B cell (primary cell): ENCODE results near the gene TBATA. TPM values are rescaled to one million over a fixed set of nuclear protein-coding genes. Genes with fewer than 3 reads are reported as not detected.

Source experiments
- ATAC-seq: fragments of 200-7000 bp; cut with Tn5 transposase; one replicate; pipeline ENCODE4 v1.10.0; 2021; ENCODE audit warnings: low read depth, mild to moderate bottlenecking, moderate number of reproducible peaks, moderate library complexity
- CTCF ChIA-PET: fragments of 350-600 bp; sonication (Branson Sonifier 250); formaldehyde crosslinking; loops from one replicate; lab custom pipeline; 2021; ENCODE audit warnings: antibody characterized with exemption, inconsistent platforms; lab: Charles Lee
- POLR2A ChIA-PET: fragments of 350-600 bp; sonication (Branson Sonifier 250); formaldehyde crosslinking; loops from one replicate; lab custom pipeline; 2021; ENCODE audit warnings: antibody characterized with exemption; lab: Charles Lee
- DNase-seq: peaks from one replicate; pipeline ENCODE4 v3.0.0; 2013
- H2AFZ ChIP-seq: 2 replicates; pipeline ENCODE4 v1.6.1; 2012; ENCODE audit warnings: mild to moderate bottlenecking, low read depth, low read length; ENCODE audit not compliant: insufficient read depth, poor library complexity, severe bottlenecking
- H3K27ac ChIP-seq, 2 donors: 1 replicate in 1 of 2; 2 replicates in 1 of 2; pipeline ENCODE4 v1.5.1; 2012 to 2013; ENCODE audit warnings: low read length in 2 of 2, mild to moderate bottlenecking in 2 of 2, moderate library complexity in 1 of 2
- H3K27me3 ChIP-seq, 4 experiments: fragments of 200-600 bp in 1 of 4; sonication (generic) in 1 of 4; replicated peaks in 1 of 4; 1 replicate in 2 of 4; 2 replicates in 2 of 4; pipeline versions ENCODE4 v1.6.1 to v1.7.0; 2013 to 2016; ENCODE audit warnings: low read length in 3 of 4, mild to moderate bottlenecking in 2 of 4, mixed read lengths in 1 of 4, moderate library complexity in 1 of 4; ENCODE audit not compliant: insufficient read depth in 4 of 4, control insufficient read depth in 3 of 4; ENCODE audit errors: control extremely low read depth in 1 of 4
- H3K36me3 ChIP-seq, 2 experiments: replicated peaks in 1 of 2; 1 replicate in 1 of 2; 2 replicates in 1 of 2; pipeline versions ENCODE4 v1.6.1 to v1.7.1; 2013; ENCODE audit warnings: low read length in 1 of 2; ENCODE audit not compliant: insufficient read depth in 2 of 2, control insufficient read depth in 1 of 2; ENCODE audit errors: control extremely low read depth in 1 of 2, extremely low read depth in 1 of 2
- H3K4me1 ChIP-seq, 2 donors: fragments of 200-600 bp in 1 of 2; sonication (generic) in 1 of 2; 1 replicate in 1 of 2; 2 replicates in 1 of 2; pipeline versions ENCODE4 v1.5.1 to v1.6.1; 2013 to 2017; ENCODE audit warnings: low read length in 2 of 2; ENCODE audit not compliant: control insufficient read depth in 2 of 2, insufficient read depth in 2 of 2
- H3K4me2 ChIP-seq: replicated peaks from 2 replicates; pipeline ENCODE3; 2012; ENCODE audit warnings: mild to moderate bottlenecking, low read depth, low read length; ENCODE audit not compliant: poor library complexity, severe bottlenecking
- H3K4me3 ChIP-seq, 5 experiments: fragments of 200-600 bp in 1 of 5; sonication (generic) in 1 of 5; 1 replicate in 3 of 5; 2 replicates in 2 of 5; pipeline versions ENCODE4 v1.5.1 to v1.7.0; 2011 to 2016; ENCODE audit warnings: low read length in 4 of 5, mild to moderate bottlenecking in 4 of 5, low read depth in 2 of 5, control low read depth in 1 of 5, moderate library complexity in 1 of 5; ENCODE audit not compliant: insufficient read depth in 1 of 5; ENCODE audit errors: control extremely low read depth in 1 of 5, extremely low read depth in 1 of 5
- H3K79me2 ChIP-seq: fragments of 200-600 bp; sonication (generic); one replicate; pipeline ENCODE4 v1.6.0; 2016; ENCODE audit warnings: low read length; ENCODE audit not compliant: control insufficient read depth, insufficient read depth
- H3K9ac ChIP-seq: fragments of 200-600 bp; sonication (generic); 2 replicates; pipeline ENCODE4 v1.6.1; 2017; ENCODE audit warnings: mild to moderate bottlenecking, low read length, moderate library complexity
- H3K9me3 ChIP-seq, 3 donors: one replicate each; pipeline versions ENCODE4 v1.6.1 to v1.7.1; 2013; ENCODE audit warnings: low read length in 2 of 3; ENCODE audit not compliant: control insufficient read depth in 2 of 3, insufficient read depth in 1 of 3; ENCODE audit errors: control extremely low read depth in 1 of 3
- H4K20me1 ChIP-seq: 2 replicates; pipeline ENCODE4 v1.6.0; 2012; ENCODE audit warnings: mild to moderate bottlenecking, low read length; ENCODE audit not compliant: insufficient read depth, control insufficient read depth, poor library complexity, severe bottlenecking
- H3K27ac Mint-ChIP-seq: one replicate; pipeline ENCODE4 v1.8.0; 2021; ENCODE audit warnings: mixed read lengths
- H3K27me3 Mint-ChIP-seq: one replicate; pipeline ENCODE4 v1.8.0; 2021; ENCODE audit warnings: mixed read lengths
- H3K4me1 Mint-ChIP-seq: one replicate; pipeline ENCODE4 v1.8.0; 2021; ENCODE audit warnings: mixed read lengths
- H3K4me3 Mint-ChIP-seq: one replicate; pipeline ENCODE4 v1.8.0; 2021; ENCODE audit warnings: mixed read lengths
- H3K9me3 Mint-ChIP-seq: one replicate; pipeline ENCODE4 v1.8.0; 2022; ENCODE audit warnings: mixed read lengths; ENCODE audit not compliant: insufficient read depth
- EZH2 ChIP-seq: IDR thresholded peaks from 2 replicates; pipeline ENCODE4 v1.6.1; 2012; ENCODE audit warnings: borderline replicate concordance, low read depth, mild to moderate bottlenecking, moderate library complexity, low read length; ENCODE audit not compliant: insufficient read depth, poor library complexity, severe bottlenecking
- WGBS: methylation state at CpG from one replicate; pipeline ENCODE4 v1.1.5; 2013; ENCODE audit warnings: missing lambda C conversion rate; ENCODE audit not compliant: insufficient coverage; 5-methylcytosine and 5-hydroxymethylcytosine counted together
- intact Hi-C: fragments of 100-400 bp; cut with micrococcal nuclease; formaldehyde crosslinking; loops from one replicate; pipeline ENCODE4 v1.10.0; 2022
- polyA plus RNA-seq: library from polyadenylated mRNA; depleted of rRNA; stranded (reverse); fragments of >200 nt; gene quantifications from 2 replicates; pipeline ENCODE4 v1.2.3, GENCODE V29; 2012
- total RNA-seq, 2 donors: library from RNA; stranded (reverse); fragments of 120-200 nt in 1 of 2; gene quantifications; 1 replicate in 1 of 2; 2 replicates in 1 of 2; pipeline versions ENCODE4 v1.2.3 to v1.2.4, GENCODE V29; 2013 to 2022
- TF ChIP-seq, protein P1 (sequence below): fragments of 200-600 bp; IDR thresholded peaks from one replicate; pipeline ENCODE4 v1.8.0; 2022; ENCODE audit warnings: antibody characterized with exemption, mild to moderate bottlenecking

TBATA gene
- total and polyA plus RNA-seq, 2 donors (not counting 1 experiment from before 2014, with no cell fraction given) = not detected

DNA sequence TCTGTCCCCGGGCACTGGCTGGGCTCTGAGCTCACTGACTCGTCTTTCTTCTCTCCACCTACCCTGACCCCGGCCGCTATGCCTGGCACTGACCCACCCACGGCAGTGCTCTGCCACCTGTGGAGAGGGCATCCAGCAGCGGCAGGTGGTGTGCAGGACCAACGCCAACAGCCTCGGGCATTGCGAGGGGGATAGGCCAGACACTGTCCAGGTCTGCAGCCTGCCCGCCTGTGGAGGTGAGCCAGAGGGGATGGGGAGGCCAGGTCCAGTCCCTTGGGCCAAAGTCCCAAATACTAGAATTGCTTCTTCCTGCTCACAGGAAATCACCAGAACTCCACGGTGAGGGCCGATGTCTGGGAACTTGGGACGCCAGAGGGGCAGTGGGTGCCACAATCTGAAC lies 27.3 kb downstream of the TBATA start:
- Mint-ChIP-seq H3K27ac (no peak overlapping the region), H3K4me1 (no peaks in the 10 kb centered on the region), H3K9me3 (no peaks in the 10 kb centered on the region), H3K4me3 (no peak overlapping the region), H3K27me3 (peaks cover 4% of the 10 kb centered on the region)
- Histone ChIP-seq H3K79me2 (no peaks in the 10 kb centered on the region), H4K20me1 (no peaks in the 10 kb centered on the region), H3K27me3 (no peaks in the 10 kb centered on the region), H3K4me1 (no peaks in the 10 kb centered on the region), H3K4me3 (no peak overlapping the region), H3K36me3 (no peaks in the 10 kb centered on the region), H3K27ac (no peak overlapping the region), H3K9me3 (no peaks in the 10 kb centered on the region), H3K9ac (no peak overlapping the region), H2AFZ (no peak overlapping the region), H3K4me2 (no peak overlapping the region)
- 96% methylated on average over 10 of the region's 13 CpGs for WGBS
- ChIA-PET POLR2A (no interaction called here), CTCF (interaction anchor here (1.0 to 8.8 kb wide), 7 partner anchors 13 to 536 kb away, joined by 3 to 91 read pairs (median 6); no protein-coding TSS in a partner anchor)
- TF ChIP-seq, protein P1, sequence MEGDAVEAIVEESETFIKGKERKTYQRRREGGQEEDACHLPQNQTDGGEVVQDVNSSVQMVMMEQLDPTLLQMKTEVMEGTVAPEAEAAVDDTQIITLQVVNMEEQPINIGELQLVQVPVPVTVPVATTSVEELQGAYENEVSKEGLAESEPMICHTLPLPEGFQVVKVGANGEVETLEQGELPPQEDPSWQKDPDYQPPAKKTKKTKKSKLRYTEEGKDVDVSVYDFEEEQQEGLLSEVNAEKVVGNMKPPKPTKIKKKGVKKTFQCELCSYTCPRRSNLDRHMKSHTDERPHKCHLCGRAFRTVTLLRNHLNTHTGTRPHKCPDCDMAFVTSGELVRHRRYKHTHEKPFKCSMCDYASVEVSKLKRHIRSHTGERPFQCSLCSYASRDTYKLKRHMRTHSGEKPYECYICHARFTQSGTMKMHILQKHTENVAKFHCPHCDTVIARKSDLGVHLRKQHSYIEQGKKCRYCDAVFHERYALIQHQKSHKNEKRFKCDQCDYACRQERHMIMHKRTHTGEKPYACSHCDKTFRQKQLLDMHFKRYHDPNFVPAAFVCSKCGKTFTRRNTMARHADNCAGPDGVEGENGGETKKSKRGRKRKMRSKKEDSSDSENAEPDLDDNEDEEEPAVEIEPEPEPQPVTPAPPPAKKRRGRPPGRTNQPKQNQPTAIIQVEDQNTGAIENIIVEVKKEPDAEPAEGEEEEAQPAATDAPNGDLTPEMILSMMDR = no peak
- no peak for TF ChIP-seq EZH2
- intact Hi-C loops = no loop called here
- no peak for ATAC-seq
- DNase-seq = no peak

DNA sequence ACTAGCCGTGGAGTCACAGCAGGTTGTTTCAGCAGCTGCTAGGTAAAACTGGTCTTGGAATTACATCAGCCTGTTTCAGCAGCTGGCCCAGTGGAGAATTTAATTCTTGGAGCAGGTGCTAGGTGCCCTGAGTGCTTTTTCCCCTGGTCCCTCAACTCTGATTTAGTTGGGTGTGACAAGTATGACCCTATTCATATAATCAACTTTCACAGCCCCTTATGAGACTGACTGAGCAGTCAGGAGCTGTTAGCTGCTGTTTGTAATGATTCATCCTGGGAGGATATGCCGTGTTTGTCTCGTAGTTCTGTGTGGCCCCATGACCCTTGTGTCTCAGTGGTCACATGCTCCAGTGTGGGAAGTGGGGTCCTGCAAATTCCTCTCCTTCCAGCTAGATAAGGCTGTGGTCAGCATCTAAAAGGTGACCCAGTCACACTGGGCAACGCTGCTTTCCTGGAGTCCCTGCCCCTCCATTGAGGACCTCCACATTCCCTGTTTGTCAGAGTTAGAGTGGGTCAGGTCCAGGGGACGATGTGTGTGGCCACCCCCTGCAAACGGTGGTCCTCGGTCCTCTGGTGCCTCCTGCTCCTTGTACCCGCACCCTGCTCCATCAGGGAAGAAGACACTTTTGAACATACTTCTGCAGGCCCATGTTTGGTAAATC lies 28.3 kb downstream of the TBATA start:
- no peaks in the 10 kb centered on the region for H3K79me2 ChIP-seq
- TF ChIP-seq EZH2 = no peak
- TF ChIP-seq, protein P1 = no peak
- H3K4me2 ChIP-seq = no peak overlapping the region
- Mint-ChIP-seq H3K4me3 (no peak overlapping the region), H3K27me3 (peaks cover 4% of the 10 kb centered on the region), H3K4me1 (no peaks in the 10 kb centered on the region), H3K9me3 (no peaks in the 10 kb centered on the region), H3K27ac (no peak overlapping the region)
- ATAC-seq (no peak), DNase-seq (no peak)
- H3K27me3 ChIP-seq = no peaks in the 10 kb centered on the region
- H2AFZ ChIP-seq = no peak overlapping the region
- POLR2A ChIA-PET = no interaction called here
- H3K4me1 ChIP-seq = no peaks in the 10 kb centered on the region
- H3K9me3 ChIP-seq = no peaks in the 10 kb centered on the region
- H3K27ac ChIP-seq = no peak overlapping the region
- CTCF ChIA-PET = interaction anchor here (0.9 to 8.8 kb wide), 5 partner anchors 14 to 295 kb away, joined by 3 to 91 read pairs (median 5); no protein-coding TSS in a partner anchor
- H4K20me1 ChIP-seq = no peaks in the 10 kb centered on the region
- no peak overlapping the region for H3K9ac ChIP-seq
- no peaks in the 10 kb centered on the region for H3K36me3 ChIP-seq
- intact Hi-C loops = no loop called here
- WGBS = 91% methylated on average over 8 of the region's 8 CpGs
- no peak overlapping the region for H3K4me3 ChIP-seq
